Pancreas (tissue), 10 donors: Measurements from ENCODE around the gene DHDH. TPM values are rescaled to one million over a fixed set of nuclear protein-coding genes. Genes with fewer than 3 reads are reported as not detected.

Source experiments
- ATAC-seq, 4 donors: fragments of 200-7000 bp; cut with Tn5 transposase; one replicate each; pipeline versions ENCODE4 v1.8.0 to v1.9.1; 2020; ENCODE audit warnings: mild to moderate bottlenecking in 4 of 4, moderate library complexity in 4 of 4
- DNase-seq, 6 donors: peaks; one replicate each; pipeline ENCODE4 v3.0.0-alpha.2; 2020
- FAIRE-seq: peaks from 2 replicates; lab custom pipeline; 2012; peaks lifted over from hg19 to GRCh38; lab: Jason Lieb, UNC
- H3K27ac ChIP-seq, 4 donors: fragments of 200-600 bp; sonication (generic); 1 replicate in 3 of 4; 2 replicates in 1 of 4; pipeline versions ENCODE4 v1.5.0 to v1.8.0; 2020
- H3K27me3 ChIP-seq, 4 donors: fragments of 200-600 bp; one replicate each; pipeline ENCODE4 v1.8.0; 2021
- H3K36me3 ChIP-seq, 3 donors: fragments of 200-600 bp; sonication (generic) in 1 of 3; one replicate each; pipeline versions ENCODE4 v1.5.0 to v1.8.0; 2020 to 2021
- H3K4me1 ChIP-seq, 3 donors: fragments of 200-600 bp; one replicate each; pipeline ENCODE4 v1.8.0; 2021
- H3K4me3 ChIP-seq, 4 donors: fragments of 200-600 bp; sonication (generic) in 2 of 4; one replicate each; pipeline versions ENCODE4 v1.5.0 to v1.8.0; 2020 to 2021
- H3K9me3 ChIP-seq, 4 donors: fragments of 200-600 bp; one replicate each; pipeline ENCODE4 v1.8.0; 2021
- WGBS, 2 donors: extraction: QIAGEN DNeasy Blood & Tissue Kit; methylation state at CpG; one replicate each; pipeline ENCODE4 v1.1.7; 2013; 5-methylcytosine and 5-hydroxymethylcytosine counted together
- intact Hi-C, 3 donors: fragments of 100-400 bp; cut with DNase I; formaldehyde crosslinking; loops; one replicate each; pipeline versions ENCODE4 v1.11.1 to v1.14.2; 2022
- polyA plus RNA-seq, 2 donors: library from polyadenylated mRNA; stranded (reverse); fragments of 200-250 nt; gene quantifications; one replicate each; pipeline ENCODE4 v1.2.3, GENCODE V29; 2013
- total RNA-seq, 6 donors: library from RNA; stranded (reverse); fragmentation: NEBNext Ultra II Directional in 4 of 6; extraction: Animal tissue kit (Norgen Biotek cat#: 25700) in 4 of 6; gene quantifications; one replicate each; pipeline versions ENCODE4 v1.2.1 to v1.2.4, GENCODE V29; 2021 to 2023
- TF ChIP-seq, protein P1 (sequence below), 4 donors: fragments of 200-600 bp; sonication (generic) in 3 of 4; IDR thresholded peaks; one replicate each; pipeline versions ENCODE4 v1.5.0 to v1.8.0; 2021; ENCODE audit warnings: antibody characterized with exemption in 4 of 4
- donor health status: healthy with polysubstance abuse.
- donor health status: DM: no; HTN: no; CAD: no; lungs with moderate emphysema.
- donor health status: DM: no; HTN: no; CAD: no.
- donor health status: control.
- donor health status: control.
- donor health status: Bipolar disorder and iron deficiency.
- donor health status: DM: yes; HTN: yes; CAD: no.
- donor health status: DM: no; HTN: no; CAD: no.
- donor health status: DM: no; HTN: no; CAD: no.
- donor health status: DM: yes; HTN: yes; CAD: no.

The DHDH gene
- total and polyA plus RNA-seq, 8 donors: 0.28 to 1.0 (median 0.30) TPM; not detected in 5

DNA sequence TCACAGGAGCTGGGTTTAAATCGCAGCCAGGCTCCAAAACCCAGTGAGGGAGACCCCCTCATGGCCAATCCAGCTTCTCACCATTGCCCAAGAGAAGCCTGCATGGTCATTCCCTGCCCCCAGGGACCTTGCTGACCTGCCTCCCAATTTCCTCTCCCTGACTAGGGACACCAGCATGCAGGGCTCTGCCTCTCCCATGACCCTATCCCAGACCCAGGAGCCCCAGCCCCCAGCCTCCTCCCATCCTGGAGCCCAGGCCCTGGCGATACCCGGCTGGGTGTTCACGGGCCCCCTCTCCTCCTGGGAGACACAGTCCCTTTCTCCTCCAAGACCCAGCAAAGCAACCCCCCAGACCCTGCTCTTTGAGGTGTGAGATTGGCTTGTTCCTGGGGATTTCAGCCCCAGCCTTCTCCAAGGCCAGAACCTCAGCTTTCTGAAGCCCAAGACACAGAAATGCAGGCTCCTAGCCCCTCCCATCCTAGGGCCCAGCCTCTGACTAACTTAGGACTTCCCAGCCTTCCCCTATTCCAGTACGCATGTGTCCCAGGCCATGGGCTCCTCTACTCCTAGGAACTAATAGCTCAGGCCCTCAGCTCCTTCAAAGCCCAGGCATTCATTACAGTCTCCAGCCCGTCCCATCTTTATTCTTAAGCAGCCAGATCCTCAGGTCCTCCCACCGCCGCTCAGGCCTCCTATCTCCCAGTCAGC, 58.5 kb downstream of the DHDH start:
- ATAC-seq (peak in 3 of 4 donors; percentile 21 to 40 (median 35)), FAIRE-seq (no peak), DNase-seq (peak in 2 of 6 donors; percentile 47 to 60)
- Histone ChIP-seq H3K4me3 (peak overlapping the region; percentile 53 to 80 (median 66)), H3K9me3 (no peaks in the 10 kb centered on the region), H3K27me3 (no peaks in the 10 kb centered on the region), H3K36me3 (no peaks in the 10 kb centered on the region), H3K4me1 (peaks cover 5 to 15% (median 6%) of the 10 kb centered on the region in 3 donors), H3K27ac (peak overlapping the region in 2 of 4 donors; percentile 92 to 93)
- TF ChIP-seq, protein P1, sequence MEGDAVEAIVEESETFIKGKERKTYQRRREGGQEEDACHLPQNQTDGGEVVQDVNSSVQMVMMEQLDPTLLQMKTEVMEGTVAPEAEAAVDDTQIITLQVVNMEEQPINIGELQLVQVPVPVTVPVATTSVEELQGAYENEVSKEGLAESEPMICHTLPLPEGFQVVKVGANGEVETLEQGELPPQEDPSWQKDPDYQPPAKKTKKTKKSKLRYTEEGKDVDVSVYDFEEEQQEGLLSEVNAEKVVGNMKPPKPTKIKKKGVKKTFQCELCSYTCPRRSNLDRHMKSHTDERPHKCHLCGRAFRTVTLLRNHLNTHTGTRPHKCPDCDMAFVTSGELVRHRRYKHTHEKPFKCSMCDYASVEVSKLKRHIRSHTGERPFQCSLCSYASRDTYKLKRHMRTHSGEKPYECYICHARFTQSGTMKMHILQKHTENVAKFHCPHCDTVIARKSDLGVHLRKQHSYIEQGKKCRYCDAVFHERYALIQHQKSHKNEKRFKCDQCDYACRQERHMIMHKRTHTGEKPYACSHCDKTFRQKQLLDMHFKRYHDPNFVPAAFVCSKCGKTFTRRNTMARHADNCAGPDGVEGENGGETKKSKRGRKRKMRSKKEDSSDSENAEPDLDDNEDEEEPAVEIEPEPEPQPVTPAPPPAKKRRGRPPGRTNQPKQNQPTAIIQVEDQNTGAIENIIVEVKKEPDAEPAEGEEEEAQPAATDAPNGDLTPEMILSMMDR (IDR thresholded peaks at IDR 0.05): no peak
- 17 to 19% methylated on average over 8 of the region's 8 CpGs for WGBS, 2 donors
- intact Hi-C loops: no loop called here

- ATAC-seq (peak; percentile 1 to 8 (median 2)), DNase-seq (peak in 4 of 6 donors; percentile 28 to 72 (median 56)), FAIRE-seq (no peak)
- peaks cover 5 to 15% (median 6%) of the 10 kb centered on the region in 3 donors for H3K4me1 ChIP-seq
- H3K36me3 ChIP-seq: no peaks in the 10 kb centered on the region
- H3K4me3 ChIP-seq: peak overlapping the region; percentile 53 to 80 (median 66)
- intact Hi-C loops: no loop called here
- TF ChIP-seq, protein P1 (IDR thresholded peaks at IDR 0.05): no peak
- 0% methylated on average over 20 of the region's 20 CpGs for WGBS, 2 donors
- peak overlapping the region; percentile 62 to 93 (median 85) for H3K27ac ChIP-seq
- no peaks in the 10 kb centered on the region for H3K27me3 ChIP-seq
- H3K9me3 ChIP-seq: no peaks in the 10 kb centered on the region
Observed at GRCh38 chr19:48992581-48993174, 59.2 kb downstream of the DHDH start.

DNA sequence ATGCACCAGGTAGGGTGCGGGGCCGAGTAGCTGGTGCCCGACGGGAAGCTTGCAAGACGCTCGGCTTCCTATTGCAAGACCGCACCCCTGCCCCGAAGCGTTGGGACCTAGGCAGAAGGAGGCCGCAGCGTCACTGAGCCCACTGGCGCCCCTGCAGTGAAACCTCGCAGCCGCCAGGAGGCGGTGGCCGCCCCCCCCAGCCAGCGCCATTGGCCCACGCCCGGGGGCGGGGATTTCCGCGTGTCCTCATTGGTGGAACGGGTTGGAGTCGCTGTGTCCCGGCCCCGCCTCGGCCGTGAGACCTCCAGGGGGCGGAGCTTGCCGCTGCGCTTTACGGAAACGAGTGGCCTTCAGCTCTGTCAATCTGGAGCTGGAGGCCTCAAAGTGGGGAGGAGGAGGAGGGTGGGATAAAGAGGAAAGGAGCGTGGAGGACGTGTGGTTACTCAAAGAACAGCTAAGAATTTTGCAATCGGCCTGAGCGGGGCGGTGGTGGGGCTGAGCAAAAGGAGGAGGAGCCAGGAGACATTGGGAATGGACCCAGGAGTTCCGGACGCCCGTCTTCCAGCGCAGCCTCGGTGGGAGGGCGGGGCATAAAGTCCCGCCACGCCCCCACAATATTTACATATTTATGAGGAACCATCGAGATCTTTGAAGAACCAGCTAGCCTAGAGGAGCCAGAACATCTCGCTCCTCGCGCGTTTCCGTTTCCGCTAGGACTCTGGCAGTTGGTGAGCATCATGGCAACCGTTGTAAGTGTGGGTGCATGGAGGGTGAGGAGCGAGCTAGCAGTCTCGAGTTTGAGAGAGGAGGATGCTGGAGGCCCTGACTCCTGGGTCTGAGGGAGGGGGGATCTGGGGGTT, 59.9 kb downstream of the DHDH start, which contains the start of the genes GYS1 and RUVBL2:
Gene GYS1, minus strand, starts transcription at position 135 of the 860 bp plus-strand sequence. CDS start 197 bp downstream, outside the sequence.
Gene RUVBL2, plus strand, starts transcription at position 713 of the 860 bp plus-strand sequence. Its CDS starts 25 bp downstream, at position 738.
- DNase-seq (peak; percentile 99 to 100 (median 99)), FAIRE-seq (peak; percentile 96), ATAC-seq (peak; percentile 91 to 96 (median 95))
- Histone ChIP-seq H3K9me3 (no peaks in the 10 kb centered on the region), H3K4me3 (peak within 1 kb of the TSS; percentile 53 to 80 (median 66)), H3K27me3 (no peaks in the 10 kb centered on the region), H3K4me1 (peaks cover 5 to 15% (median 6%) of the 10 kb centered on the region in 3 donors), H3K27ac (peak within 1 kb of the TSS; percentile 62 to 93 (median 85)), H3K36me3 (no peaks in the 10 kb centered on the region)
- TF ChIP-seq, protein P1 (IDR thresholded peaks at IDR 0.05): peak; percentile 93 to 99 (median 98)
- WGBS, 2 donors: 0% methylated on average over 56 of the region's 56 CpGs
- intact Hi-C loops: no loop called here

DNA sequence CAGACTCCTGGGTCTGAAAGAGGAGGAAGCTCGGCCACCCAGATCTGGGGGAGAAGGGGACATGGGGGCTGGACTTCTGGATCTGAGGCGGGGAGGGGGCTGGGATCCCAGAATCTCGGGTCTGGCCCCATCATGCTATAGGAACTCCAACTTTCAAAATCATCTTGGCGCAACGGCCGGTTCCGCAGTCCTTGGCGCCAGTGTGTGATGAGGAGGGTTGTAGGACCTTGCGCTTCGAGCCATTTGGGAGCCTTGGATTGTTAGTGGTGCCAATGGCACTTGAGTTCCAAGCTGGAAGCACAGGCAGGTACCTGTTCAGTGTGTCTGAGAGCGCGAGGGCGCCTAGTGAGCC, 60.5 kb downstream of the DHDH start:
- FAIRE-seq (no peak), DNase-seq (no peak), ATAC-seq (no peak)
- intact Hi-C loops: no loop called here
- Histone ChIP-seq H3K9me3 (no peaks in the 10 kb centered on the region), H3K4me3 (peak overlapping the region; percentile 10 to 80 (median 66)), H3K36me3 (no peaks in the 10 kb centered on the region), H3K27me3 (no peaks in the 10 kb centered on the region), H3K4me1 (peaks cover 5 to 15% (median 6%) of the 10 kb centered on the region in 3 donors), H3K27ac (peak overlapping the region; percentile 10 to 93 (median 80))
- 1 to 2% methylated on average over 12 to 13 of the region's 13 CpGs for WGBS, 2 donors
- TF ChIP-seq, protein P1 (IDR thresholded peaks at IDR 0.05): no peak

Other genes with a start within 250 kb of the DHDH start
Only the 30 nearest of the 31 such genes appear.
- gene MAMSTR, start 214.0 kb upstream of the DHDH start, total RNA-seq: 1 to 10 TPM in 2 of 6 donors, under 1 TPM in 4; 0.51 to 2.6 (median 0.84) TPM
- gene MAMSTR, start 214.0 kb upstream of the DHDH start, polyA plus RNA-seq: 1 to 10 TPM; 1.5 to 2.3 TPM
- gene RASIP1, start 193.1 kb upstream of the DHDH start, total RNA-seq: 1 to 10 TPM; 5.3 to 9.6 (median 6.5) TPM
- 10 to 100 TPM; 16.2 to 40.9 TPM for gene RASIP1, start 193.1 kb upstream of the DHDH start, polyA plus RNA-seq
- gene IZUMO1, start 186.8 kb upstream of the DHDH start, total RNA-seq: 1 to 10 TPM in 4 of 6 donors, under 1 TPM in 2; 0.73 to 4.6 (median 1.9) TPM
- gene IZUMO1, start 186.8 kb upstream of the DHDH start, polyA plus RNA-seq: 1 to 10 TPM; 1.9 to 3.8 TPM
- gene FUT1, start 181.1 kb upstream of the DHDH start, total RNA-seq: 10 to 100 TPM in 4 of 6 donors, 1 to 10 TPM in 2; 6.5 to 29.7 (median 12.6) TPM
- 10 to 100 TPM in 1 of 2 donors, 1 to 10 TPM in 1; 7.7 to 12.7 TPM for gene FUT1, start 181.1 kb upstream of the DHDH start, polyA plus RNA-seq
- gene FGF21, start 178.2 kb upstream of the DHDH start, total RNA-seq: under 1 TPM in 1 of 6 donors, not detected in 5; 0.51 TPM
- gene FGF21, start 178.2 kb upstream of the DHDH start, polyA plus RNA-seq: not detected
- gene BCAT2, start 122.7 kb upstream of the DHDH start, total RNA-seq: 10 to 100 TPM; 26.6 to 53.8 (median 36.3) TPM
- gene BCAT2, start 122.7 kb upstream of the DHDH start, polyA plus RNA-seq: 10 to 100 TPM; 59.7 to 91.8 TPM
- gene HSD17B14, start 97.2 kb upstream of the DHDH start, total RNA-seq: 1 to 10 TPM in 4 of 6 donors, under 1 TPM in 2; 0.69 to 4.0 (median 1.7) TPM
- 10 to 100 TPM in 1 of 2 donors, 1 to 10 TPM in 1; 8.5 to 25.4 TPM for gene HSD17B14, start 97.2 kb upstream of the DHDH start, polyA plus RNA-seq
- 10 to 100 TPM in 2 of 6 donors, 1 to 10 TPM in 4; 5.9 to 19.7 (median 8.7) TPM for gene PLEKHA4, start 65.1 kb upstream of the DHDH start, total RNA-seq
- 10 to 100 TPM; 18.2 to 28.3 TPM for gene PLEKHA4, start 65.1 kb upstream of the DHDH start, polyA plus RNA-seq
- gene PPP1R15A, start 61.3 kb upstream of the DHDH start, total RNA-seq: 10 to 100 TPM in 5 of 6 donors, 1 to 10 TPM in 1; 8.1 to 20.6 (median 12.4) TPM
- 10 to 100 TPM; 28.2 to 53.2 TPM for gene PPP1R15A, start 61.3 kb upstream of the DHDH start, polyA plus RNA-seq
- gene TULP2, start 35.0 kb upstream of the DHDH start, total RNA-seq: under 1 TPM in 1 of 6 donors, not detected in 5; 0.35 TPM
- gene TULP2, start 35.0 kb upstream of the DHDH start, polyA plus RNA-seq: not detected
- gene NUCB1, start 33.4 kb upstream of the DHDH start, total RNA-seq: 100 to 1,000 TPM in 2 of 6 donors, 10 to 100 TPM in 4; 60.9 to 136 (median 79.8) TPM
- gene NUCB1, start 33.4 kb upstream of the DHDH start, polyA plus RNA-seq: 100 to 1,000 TPM; 103 to 118 TPM
- 10 to 100 TPM; 20.3 to 41.5 (median 28.0) TPM for gene BAX, start 21.2 kb downstream of the DHDH start, total RNA-seq
- 10 to 100 TPM; 43.5 to 48.1 TPM for gene BAX, start 21.2 kb downstream of the DHDH start, polyA plus RNA-seq
- 1,000 to 10,000 TPM in 1 of 6 donors, 100 to 1,000 TPM in 5; 394 to 1,427 (median 690) TPM for gene FTL, start 31.6 kb downstream of the DHDH start, total RNA-seq
- 1,000 to 10,000 TPM; 1,427 to 1,473 TPM for gene FTL, start 31.6 kb downstream of the DHDH start, polyA plus RNA-seq
- 10 to 100 TPM in 4 of 6 donors, 1 to 10 TPM in 2; 7.3 to 14.6 (median 12.2) TPM for gene GYS1, start 59.6 kb downstream of the DHDH start, total RNA-seq
- 10 to 100 TPM; 14.5 to 18.2 TPM for gene GYS1, start 59.6 kb downstream of the DHDH start, polyA plus RNA-seq
- 10 to 100 TPM; 17.0 to 38.0 (median 29.1) TPM for gene RUVBL2, start 60.2 kb downstream of the DHDH start, total RNA-seq
- gene RUVBL2, start 60.2 kb downstream of the DHDH start, polyA plus RNA-seq: 10 to 100 TPM; 43.9 to 44.9 TPM
- 1 to 10 TPM in 5 of 6 donors, under 1 TPM in 1; 0.98 to 6.6 (median 3.5) TPM for gene LHB, start 83.4 kb downstream of the DHDH start, total RNA-seq
- 10 to 100 TPM; 30.1 to 54.4 TPM for gene LHB, start 83.4 kb downstream of the DHDH start, polyA plus RNA-seq
- gene CGB3, start 90.6 kb downstream of the DHDH start, total RNA-seq: not detected
- not detected for gene CGB3, start 90.6 kb downstream of the DHDH start, polyA plus RNA-seq
- not detected for gene CGB2, start 98.2 kb downstream of the DHDH start, total RNA-seq
- not detected for gene CGB2, start 98.2 kb downstream of the DHDH start, polyA plus RNA-seq
- gene CGB1, start 103.2 kb downstream of the DHDH start, total RNA-seq: not detected
- gene CGB1, start 103.2 kb downstream of the DHDH start, polyA plus RNA-seq: not detected
- gene CGB5, start 110.1 kb downstream of the DHDH start, total RNA-seq: not detected
- gene CGB5, start 110.1 kb downstream of the DHDH start, polyA plus RNA-seq: not detected
- gene CGB8, start 115.4 kb downstream of the DHDH start, total RNA-seq: not detected
- not detected for gene CGB8, start 115.4 kb downstream of the DHDH start, polyA plus RNA-seq
- gene CGB7, start 124.0 kb downstream of the DHDH start, total RNA-seq: not detected
- gene CGB7, start 124.0 kb downstream of the DHDH start, polyA plus RNA-seq: under 1 TPM in 1 of 2 donors, not detected in 1; 0.38 TPM
- not detected for gene NTF4, start 131.1 kb downstream of the DHDH start, total RNA-seq
- gene NTF4, start 131.1 kb downstream of the DHDH start, polyA plus RNA-seq: under 1 TPM in 1 of 2 donors, not detected in 1; 0.09 TPM
- not detected for gene KCNA7, start 139.0 kb downstream of the DHDH start, total RNA-seq
- gene KCNA7, start 139.0 kb downstream of the DHDH start, polyA plus RNA-seq: not detected
- 100 to 1,000 TPM in 5 of 6 donors, 10 to 100 TPM in 1; 87.9 to 205 (median 136) TPM for gene SNRNP70, start 151.8 kb downstream of the DHDH start, total RNA-seq
- 100 to 1,000 TPM; 799 to 883 TPM for gene SNRNP70, start 151.8 kb downstream of the DHDH start, polyA plus RNA-seq
- 1 to 10 TPM; 4.7 to 6.5 (median 4.9) TPM for gene LIN7B, start 180.7 kb downstream of the DHDH start, total RNA-seq
- 10 to 100 TPM; 19.1 to 20.7 TPM for gene LIN7B, start 180.7 kb downstream of the DHDH start, polyA plus RNA-seq
- 1 to 10 TPM; 1.4 to 2.1 (median 1.6) TPM for gene C19orf73, start 185.4 kb downstream of the DHDH start, total RNA-seq
- gene C19orf73, start 185.4 kb downstream of the DHDH start, polyA plus RNA-seq: 1 to 10 TPM; 4.9 to 9.8 TPM
- 1 to 10 TPM; 4.1 to 8.0 (median 6.0) TPM for gene PPFIA3, start 185.8 kb downstream of the DHDH start, total RNA-seq
- gene PPFIA3, start 185.8 kb downstream of the DHDH start, polyA plus RNA-seq: 10 to 100 TPM; 27.4 to 39.7 TPM
- gene HRC, start 221.7 kb downstream of the DHDH start, total RNA-seq: under 1 TPM in 5 of 6 donors, not detected in 1; 0.09 to 0.79 (median 0.25) TPM
- gene HRC, start 221.7 kb downstream of the DHDH start, polyA plus RNA-seq: under 1 TPM; 0.53 to 0.61 TPM
- 10 to 100 TPM; 11.8 to 29.7 (median 15.2) TPM for gene TRPM4, start 224.1 kb downstream of the DHDH start, total RNA-seq
- gene TRPM4, start 224.1 kb downstream of the DHDH start, polyA plus RNA-seq: 10 to 100 TPM; 19.2 to 47.1 TPM